Hindlimb muscle (tissue), 1 donor: Measurements from ENCODE around the gene KCTD5. TPM values are rescaled to one million over a fixed set of nuclear protein-coding genes. Genes with fewer than 3 reads are reported as not detected.
"Not testable (repeated sequence)": the region's sequence is repeated elsewhere in the genome, so short reads cannot be mapped to it uniquely, and the experiment has no call there.

Experiments
- DNase-seq: peaks from one replicate; pipeline ENCODE4 v3.0.0-alpha.2; 2013
- polyA plus RNA-seq: library from polyadenylated mRNA; unstranded; fragments of 120-200 nt; gene quantifications from one replicate; pipeline ENCODE4 v1.2.1, GENCODE V29; 2013; ENCODE audit not compliant: insufficient read length

The KCTD5 gene
- 25.1 TPM for polyA plus RNA-seq

- DNase-seq: peak; percentile 98
Observed at GRCh38 chr16:2682209-2683021, at the start of gene KCTD5. TSS of gene KCTD5 (plus strand) at chr16:2682523. CDS start at chr16:2682549, 26 bp downstream.

- not testable (repeated sequence) for DNase-seq
Observed at GRCh38 chr16:2639071-2639721, 43.1 kb upstream of the KCTD5 start.

GRCh38 chr16:2639722-2640072 is 42.6 kb upstream of the KCTD5 start:
- not testable (repeated sequence) for DNase-seq

GRCh38 chr16:2642561-2642960 is 39.8 kb upstream of the KCTD5 start:
- not testable (repeated sequence) for DNase-seq

- DNase-seq: not testable (repeated sequence)
Observed at GRCh38 chr16:2644754-2645453, 37.4 kb upstream of the KCTD5 start.

GRCh38 chr16:2651268-2651871 is 31.0 kb upstream of the KCTD5 start:
- DNase-seq: not testable (repeated sequence)

- not testable (repeated sequence) for DNase-seq
Observed at GRCh38 chr16:2653915-2654314, 28.4 kb upstream of the KCTD5 start.

- not testable (repeated sequence) for DNase-seq
Observed at GRCh38 chr16:2654949-2655348, 27.4 kb upstream of the KCTD5 start.

- DNase-seq: no peak
Observed at GRCh38 chr16:2656985-2657384, 25.3 kb upstream of the KCTD5 start.

GRCh38 chr16:2657803-2658202 is 24.5 kb upstream of the KCTD5 start:
- not testable (repeated sequence) for DNase-seq

GRCh38 chr16:2659560-2659959 is 22.8 kb upstream of the KCTD5 start:
- DNase-seq: not testable (repeated sequence)

- not testable (repeated sequence) for DNase-seq
Observed at GRCh38 chr16:2660014-2660662, 22.2 kb upstream of the KCTD5 start.

GRCh38 chr16:2660755-2661373 is 21.5 kb upstream of the KCTD5 start:
- DNase-seq: not testable (repeated sequence)

- no peak for DNase-seq
Observed at GRCh38 chr16:2663553-2664546, 18.5 kb upstream of the KCTD5 start.

GRCh38 chr16:2664574-2664982 is 17.7 kb upstream of the KCTD5 start:
- DNase-seq: no peak

- not testable (repeated sequence) for DNase-seq
Observed at GRCh38 chr16:2666671-2667070, 15.7 kb upstream of the KCTD5 start.

GRCh38 chr16:2669587-2669986 is 12.7 kb upstream of the KCTD5 start:
- DNase-seq: not testable (repeated sequence)

GRCh38 chr16:2670017-2670416 is 12.3 kb upstream of the KCTD5 start:
- peak; percentile 45 for DNase-seq

GRCh38 chr16:2671193-2671592 is 11.1 kb upstream of the KCTD5 start:
- not testable (repeated sequence) for DNase-seq

- no peak for DNase-seq
Observed at GRCh38 chr16:2671741-2672140, 10.6 kb upstream of the KCTD5 start.
